AG09319 (cell line): Measurements from ENCODE around the gene ATAD3C.

Source experiments
- DNase-seq: peaks from one replicate; pipeline ENCODE4 v3.0.0-alpha.2; 2010; ENCODE audit warnings: low read depth; ENCODE audit errors: extremely low read depth
- TF ChIP-seq, protein P1 (sequence below): IDR thresholded peaks from 2 replicates; pipeline ENCODE4 v1.5.1; 2011; ENCODE audit warnings: low read depth, mild to moderate bottlenecking, inconsistent platforms, low read length, moderate library complexity

Gene ATAD3C

DNA sequence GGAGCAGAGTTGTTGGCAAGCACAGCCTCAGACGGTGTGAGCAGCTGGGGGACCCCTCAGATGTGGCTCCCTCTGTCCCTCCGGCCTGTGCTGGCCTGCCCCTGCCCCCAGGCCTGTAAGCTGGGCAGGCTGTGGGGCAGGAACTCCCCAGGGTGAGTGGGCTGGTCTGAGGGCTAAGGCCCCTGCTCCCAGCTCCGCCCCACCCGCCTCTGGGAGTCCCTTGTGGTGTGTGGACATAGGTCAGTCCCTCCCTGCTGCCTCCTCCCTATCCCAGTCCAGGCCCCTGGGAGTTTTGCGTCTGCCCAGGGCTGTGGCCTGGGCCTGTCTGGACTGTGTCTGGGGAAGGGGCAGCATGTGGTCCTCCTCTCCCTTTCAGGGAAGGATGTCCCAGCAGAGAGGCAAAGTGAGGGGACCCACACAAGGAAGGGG lies 17.6 kb upstream of the ATAD3C start:
- TF ChIP-seq, protein P1, sequence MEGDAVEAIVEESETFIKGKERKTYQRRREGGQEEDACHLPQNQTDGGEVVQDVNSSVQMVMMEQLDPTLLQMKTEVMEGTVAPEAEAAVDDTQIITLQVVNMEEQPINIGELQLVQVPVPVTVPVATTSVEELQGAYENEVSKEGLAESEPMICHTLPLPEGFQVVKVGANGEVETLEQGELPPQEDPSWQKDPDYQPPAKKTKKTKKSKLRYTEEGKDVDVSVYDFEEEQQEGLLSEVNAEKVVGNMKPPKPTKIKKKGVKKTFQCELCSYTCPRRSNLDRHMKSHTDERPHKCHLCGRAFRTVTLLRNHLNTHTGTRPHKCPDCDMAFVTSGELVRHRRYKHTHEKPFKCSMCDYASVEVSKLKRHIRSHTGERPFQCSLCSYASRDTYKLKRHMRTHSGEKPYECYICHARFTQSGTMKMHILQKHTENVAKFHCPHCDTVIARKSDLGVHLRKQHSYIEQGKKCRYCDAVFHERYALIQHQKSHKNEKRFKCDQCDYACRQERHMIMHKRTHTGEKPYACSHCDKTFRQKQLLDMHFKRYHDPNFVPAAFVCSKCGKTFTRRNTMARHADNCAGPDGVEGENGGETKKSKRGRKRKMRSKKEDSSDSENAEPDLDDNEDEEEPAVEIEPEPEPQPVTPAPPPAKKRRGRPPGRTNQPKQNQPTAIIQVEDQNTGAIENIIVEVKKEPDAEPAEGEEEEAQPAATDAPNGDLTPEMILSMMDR, result no peak
- DNase-seq, result no peak

DNA sequence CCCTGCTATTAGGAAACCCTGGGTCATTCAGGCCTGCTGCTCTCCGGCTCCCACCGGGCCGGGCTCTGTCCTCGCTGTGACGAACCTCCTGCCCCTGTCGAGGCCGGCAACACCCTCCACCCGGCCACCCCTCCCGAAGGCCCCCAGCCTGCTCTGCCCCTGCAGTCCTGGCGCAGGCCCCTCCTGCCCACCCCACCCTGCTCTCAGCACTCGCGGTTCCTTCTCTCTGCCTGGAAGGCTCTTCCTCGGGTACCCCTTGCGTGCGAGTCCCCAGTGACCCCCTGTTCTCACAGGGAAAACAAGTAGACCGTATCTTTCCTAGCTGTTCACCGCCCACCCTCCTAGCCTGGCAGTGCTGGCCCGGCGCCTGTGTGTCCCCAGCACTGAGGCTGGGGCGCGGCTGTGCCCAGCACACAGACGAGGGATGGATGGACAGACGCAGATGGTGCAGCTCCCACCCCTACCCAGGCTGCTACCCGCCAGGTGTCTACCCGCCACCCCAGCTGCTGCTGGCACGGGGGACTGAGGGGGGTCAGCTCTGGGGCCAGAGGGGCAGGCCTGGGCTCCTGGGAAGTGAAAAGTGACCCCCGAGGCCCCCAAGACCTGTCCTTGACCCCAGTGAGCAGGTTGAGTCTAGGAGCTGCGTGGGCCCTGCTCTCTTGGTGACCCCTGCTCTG lies 17.1 kb upstream of the ATAD3C start:
- TF ChIP-seq, protein P1, result no peak

DNA sequence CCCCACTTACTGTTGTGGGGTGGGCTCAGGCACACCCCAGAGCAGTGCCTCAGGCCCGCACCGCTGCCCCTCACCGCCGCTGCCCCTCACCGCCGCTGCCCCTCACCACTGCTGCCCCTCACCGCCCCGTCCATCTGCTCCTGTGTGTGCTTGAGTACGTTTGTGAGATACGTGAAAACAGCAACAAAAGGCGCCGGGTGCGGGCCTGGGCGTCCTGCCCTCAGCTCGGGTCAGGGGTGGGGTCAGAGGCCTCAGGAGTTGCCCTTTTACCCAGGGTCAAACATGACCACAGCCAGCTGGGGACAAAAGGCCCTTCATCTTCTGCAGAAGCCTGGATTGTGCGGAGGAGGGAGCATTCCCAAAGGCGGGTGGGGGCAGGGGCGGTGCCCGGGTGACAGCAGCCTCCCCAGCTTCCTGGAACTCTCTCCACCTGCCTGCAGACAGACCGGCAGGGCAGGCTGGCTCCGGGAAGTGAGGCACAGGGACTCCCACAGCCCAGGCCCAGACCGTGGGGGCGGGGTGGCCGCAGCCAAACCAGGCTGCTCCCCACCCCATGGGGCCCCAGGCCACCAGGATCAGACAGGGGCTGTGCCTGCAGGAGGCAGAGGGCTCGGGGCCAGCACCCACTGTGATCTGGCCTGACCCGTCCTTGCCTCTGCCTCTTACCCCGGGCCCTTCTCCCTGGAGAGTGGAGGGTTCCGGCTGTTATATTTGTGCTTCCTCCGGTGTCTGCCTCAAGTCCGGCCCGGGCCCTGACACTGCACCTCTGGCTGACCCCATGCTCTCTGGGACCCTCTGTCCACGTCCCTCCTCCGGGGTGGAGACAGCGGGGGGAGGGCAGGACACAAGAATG lies 16.3 kb upstream of the ATAD3C start:
- TF ChIP-seq, protein P1, result no peak
- no peak for DNase-seq

More for the DNA sequence above, 17.1 kb upstream of the ATAD3C start:
- DNase-seq, result no peak

DNA sequence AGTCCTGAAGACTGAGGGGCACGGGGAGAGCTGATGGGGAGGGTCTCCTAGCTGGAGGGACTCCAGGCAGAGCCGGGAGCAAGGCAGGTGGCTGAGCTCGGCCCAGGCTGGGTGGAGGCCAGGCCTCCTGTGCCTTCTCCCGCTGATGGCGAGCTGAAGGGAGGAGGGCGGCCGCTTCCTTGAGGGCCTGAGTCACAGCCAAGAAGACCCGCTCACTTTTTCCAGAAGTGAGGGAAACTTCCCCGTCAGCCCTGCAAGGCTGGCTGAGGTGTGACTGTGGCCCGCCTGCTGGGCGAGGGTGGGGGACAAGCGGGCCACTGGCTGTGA lies 15.7 kb upstream of the ATAD3C start:
- DNase-seq, result no peak
- TF ChIP-seq, protein P1, result no peak

DNA sequence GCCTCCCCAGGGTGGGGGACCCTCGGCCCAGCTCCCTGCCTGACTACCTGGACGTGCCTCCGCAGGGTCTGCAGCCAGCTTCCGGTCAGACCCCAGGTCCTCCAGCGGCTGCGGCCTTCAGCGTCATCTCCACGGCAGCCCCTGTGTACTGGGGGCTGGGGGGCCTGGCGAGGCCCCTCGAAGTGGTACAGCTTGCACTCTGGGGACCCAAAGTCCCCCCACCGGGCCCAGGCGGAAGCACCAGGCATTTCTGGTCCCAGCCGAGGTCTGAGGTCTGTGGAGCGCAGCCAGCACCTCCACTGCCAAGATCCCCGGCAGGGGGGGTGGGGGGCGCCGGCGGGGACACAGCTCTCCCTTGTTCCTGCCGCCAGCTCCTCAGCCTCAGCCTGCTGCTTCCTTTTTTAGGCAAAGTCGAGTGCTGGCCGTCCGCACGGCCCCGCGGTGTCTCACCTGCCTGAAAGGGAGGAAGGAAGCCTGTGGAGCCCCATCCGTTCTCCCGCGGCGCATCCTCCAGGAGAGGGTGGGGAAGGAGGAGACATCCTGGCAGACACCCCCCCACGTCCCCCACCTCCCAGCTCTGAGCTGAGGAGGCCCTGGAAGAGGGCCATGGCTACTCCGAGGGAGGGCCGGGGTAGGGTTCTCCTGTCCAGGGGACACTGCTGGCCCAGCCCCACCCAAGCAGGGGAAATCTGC lies 15.2 kb upstream of the ATAD3C start:
- no peak for DNase-seq
- TF ChIP-seq, protein P1, result no peak

DNA sequence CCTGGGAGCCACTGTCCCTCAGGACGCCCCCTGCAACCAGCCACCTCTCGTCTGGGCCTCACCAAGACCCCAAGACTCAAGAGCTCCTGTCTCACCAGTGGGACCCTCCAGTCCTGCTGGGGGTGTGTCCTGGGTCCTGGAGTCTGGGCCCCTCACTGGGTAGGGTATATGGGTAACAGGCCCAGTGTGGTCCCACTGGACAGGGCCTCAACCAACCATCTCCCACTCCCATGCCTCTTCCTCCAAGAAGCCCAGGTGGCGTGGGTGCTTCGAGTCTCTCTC lies 14.7 kb upstream of the ATAD3C start:
- DNase-seq, result no peak
- TF ChIP-seq, protein P1, result no peak
